ENCODE results near the gene SPG11. TPM values are rescaled to one million over a fixed set of nuclear protein-coding genes. Genes with fewer than 3 reads are reported as not detected.
A peak's percentile ranks its signal among the peaks of the same experiment; 100 is the strongest.

Gene SPG11
- total and polyA plus RNA-seq, 2 donors (not counting 1 experiment from before 2014, with no cell fraction given), result 134 to 219 TPM

GRCh38 chr15:44535523-44536301 is 127.8 kb downstream of the SPG11 start:
- Mint-ChIP-seq H3K27ac (peak overlapping the region; percentile 98), H3K4me3 (peak overlapping the region; percentile 93), H3K4me1 (peaks cover 26% of the 10 kb centered on the region), H3K27me3 (no peaks in the 10 kb centered on the region), H3K9me3 (ENCODE audit: insufficient read depth) (no peaks in the 10 kb centered on the region)
- Histone ChIP-seq H3K79me2 (ENCODE audit: control insufficient read depth, insufficient read depth, low read length) (peaks cover 30% of the 10 kb centered on the region), H3K36me3 (replicated peaks in 1 of 2; ENCODE audit: control extremely low read depth in 1 of 2, control insufficient read depth in 1 of 2, extremely low read depth in 1 of 2, insufficient read depth in 2 of 2, low read length in 1 of 2) (peaks cover 0 to 7% of the 10 kb centered on the region in 2 experiments), H3K27me3 (replicated peaks in 1 of 4; ENCODE audit: control extremely low read depth in 1 of 4, control insufficient read depth in 3 of 4, insufficient read depth in 4 of 4, low read length in 3 of 4) (no peaks in the 10 kb centered on the region), H3K9ac (ENCODE audit: low read length) (peak overlapping the region; percentile 75), H3K4me3 (ENCODE audit: control extremely low read depth in 1 of 5, extremely low read depth in 1 of 5, insufficient read depth in 1 of 5, low read depth in 2 of 5, low read length in 4 of 5) (peak overlapping the region; percentile 72 to 99 (median 92)), H3K4me1 (ENCODE audit: control insufficient read depth in 2 of 2, insufficient read depth in 2 of 2, low read length in 2 of 2) (peaks cover 15 to 21% of the 10 kb centered on the region in 2 donors), H4K20me1 (ENCODE audit: control insufficient read depth, insufficient read depth, low read length, poor library complexity, severe bottlenecking) (no peaks in the 10 kb centered on the region), H2AFZ (ENCODE audit: insufficient read depth, low read depth, low read length, poor library complexity, severe bottlenecking) (peak overlapping the region; percentile 95), H3K4me2 (replicated peaks; ENCODE audit: low read depth, low read length, poor library complexity, severe bottlenecking) (peak overlapping the region; percentile 86), H3K9me3 (ENCODE audit: control extremely low read depth in 1 of 3, control insufficient read depth in 2 of 3, insufficient read depth in 1 of 3, low read length in 2 of 3) (no peaks in the 10 kb centered on the region), H3K27ac (ENCODE audit: low read length in 2 of 2) (peak overlapping the region; percentile 73 to 78)
- WGBS (ENCODE audit: insufficient coverage), result 67% methylated on average over 19 of the region's 36 CpGs
- CTCF ChIA-PET, result no interaction called here
- ATAC-seq (ENCODE audit: low read depth), result no peak
- no peak for TF ChIP-seq CTCF (IDR thresholded peaks at IDR 0.05)
- no peak for TF ChIP-seq EZH2 (IDR thresholded peaks at IDR 0.05; ENCODE audit: borderline replicate concordance, insufficient read depth, low read depth, low read length, poor library complexity, severe bottlenecking)
- DNase-seq, result no peak
- intact Hi-C loops (cut with micrococcal nuclease), result loop anchor here (1.0 to 5.0 kb wide), 8 partner anchors 15 to 1023 kb away; partner anchors contain the start of genes B2M, CTDSPL2, GOLM2 and PATL2
- POLR2A ChIA-PET, result interaction anchor here (0.7 to 1.2 kb wide), 2 partner anchors 8 to 127 kb away, joined by 5 to 6 read pairs; partner anchors contain the start of gene SPG11

- POLR2A ChIA-PET, result interaction anchor here (0.7 kb wide), 1 partner anchor 9 kb away, joined by 6 read pairs; no protein-coding TSS in a partner anchor
- Histone ChIP-seq H3K36me3 (replicated peaks in 1 of 2; ENCODE audit: control extremely low read depth in 1 of 2, control insufficient read depth in 1 of 2, extremely low read depth in 1 of 2, insufficient read depth in 2 of 2, low read length in 1 of 2) (peaks cover 0 to 2% of the 10 kb centered on the region in 2 experiments), H3K79me2 (ENCODE audit: control insufficient read depth, insufficient read depth, low read length) (peaks cover 24% of the 10 kb centered on the region), H3K4me2 (replicated peaks; ENCODE audit: low read depth, low read length, poor library complexity, severe bottlenecking) (peak overlapping the region; percentile 86), H3K9ac (ENCODE audit: low read length) (no peak overlapping the region), H3K4me3 (ENCODE audit: control extremely low read depth in 1 of 5, extremely low read depth in 1 of 5, insufficient read depth in 1 of 5, low read depth in 2 of 5, low read length in 4 of 5) (no peak overlapping the region), H3K9me3 (ENCODE audit: control extremely low read depth in 1 of 3, control insufficient read depth in 2 of 3, insufficient read depth in 1 of 3, low read length in 2 of 3) (no peaks in the 10 kb centered on the region), H3K27ac (ENCODE audit: low read length in 2 of 2) (no peak overlapping the region), H2AFZ (ENCODE audit: insufficient read depth, low read depth, low read length, poor library complexity, severe bottlenecking) (no peak overlapping the region), H3K27me3 (replicated peaks in 1 of 4; ENCODE audit: control extremely low read depth in 1 of 4, control insufficient read depth in 3 of 4, insufficient read depth in 4 of 4, low read length in 3 of 4) (no peaks in the 10 kb centered on the region), H4K20me1 (ENCODE audit: control insufficient read depth, insufficient read depth, low read length, poor library complexity, severe bottlenecking) (no peaks in the 10 kb centered on the region), H3K4me1 (ENCODE audit: control insufficient read depth in 2 of 2, insufficient read depth in 2 of 2, low read length in 2 of 2) (peaks cover 15 to 21% of the 10 kb centered on the region in 2 donors)
- WGBS (ENCODE audit: insufficient coverage), result 100% methylated on average over 2 of the region's 8 CpGs
- Mint-ChIP-seq H3K4me1 (peaks cover 21% of the 10 kb centered on the region), H3K27me3 (no peaks in the 10 kb centered on the region), H3K4me3 (peak overlapping the region; percentile 66), H3K27ac (peak overlapping the region; percentile 10), H3K9me3 (ENCODE audit: insufficient read depth) (no peaks in the 10 kb centered on the region)
- CTCF ChIA-PET, result no interaction called here
- intact Hi-C loops (cut with micrococcal nuclease), result loop anchor here (5.0 kb wide), 4 partner anchors 127 to 1023 kb away; partner anchors contain the start of genes B2M, PATL2, SPG11 and WDR76
- TF ChIP-seq CTCF (IDR thresholded peaks at IDR 0.05), result no peak
- no peak for TF ChIP-seq EZH2 (IDR thresholded peaks at IDR 0.05; ENCODE audit: borderline replicate concordance, insufficient read depth, low read depth, low read length, poor library complexity, severe bottlenecking)
- no peak for DNase-seq
- no peak for ATAC-seq (ENCODE audit: low read depth)
Measured at GRCh38 chr15:44535092-44535491, 128.4 kb downstream of the SPG11 start.
